BLaER1 treated with 17β-estradiol and CSF1 and Interleukin-3, amounts not matched to agents 10 nM and 100 nM (cell line): Measurements from ENCODE around the gene SNCG.

Experiments
- H3K27ac ChIP-seq, 11 experiments: shearing (Covaris generic); formaldehyde crosslinking; 2 replicates each; pipeline ENCODE4 v1.8.1; 2022
- H3K27me3 ChIP-seq, 11 experiments: shearing (Covaris generic); formaldehyde crosslinking; 2 replicates each; pipeline ENCODE4 v1.8.1; 2022
- H3K36me3 ChIP-seq, 11 experiments: shearing (Covaris generic); formaldehyde crosslinking; 2 replicates each; pipeline ENCODE4 v1.8.1; 2022
- H3K4me1 ChIP-seq, 10 experiments: shearing (Covaris generic); formaldehyde crosslinking; 2 replicates each; pipeline ENCODE4 v1.8.1; 2022
- H3K4me2 ChIP-seq, 11 experiments: shearing (Covaris generic); formaldehyde crosslinking; 2 replicates each; pipeline ENCODE4 v1.8.1; 2022
- H3K4me3 ChIP-seq, 10 experiments: shearing (Covaris generic); formaldehyde crosslinking; 2 replicates each; pipeline ENCODE4 v1.8.1; 2022
- H3K9ac ChIP-seq, 11 experiments: shearing (Covaris generic); formaldehyde crosslinking; 2 replicates each; pipeline ENCODE4 v1.8.1; 2022
- H3K9me3 ChIP-seq, 11 experiments: shearing (Covaris generic); formaldehyde crosslinking; replicated peaks in 1 of 11; 2 replicates each; pipeline ENCODE4 v1.8.1; 2022
- H4K20me1 ChIP-seq, 11 experiments: shearing (Covaris generic); formaldehyde crosslinking; 2 replicates each; pipeline ENCODE4 v1.8.1; 2022
- Cebpa-rat ChIP-seq, 11 experiments: shearing (Covaris generic); IDR thresholded peaks; 2 replicates each; pipeline ENCODE4 v1.8.1; 2022

Gene SNCG

DNA sequence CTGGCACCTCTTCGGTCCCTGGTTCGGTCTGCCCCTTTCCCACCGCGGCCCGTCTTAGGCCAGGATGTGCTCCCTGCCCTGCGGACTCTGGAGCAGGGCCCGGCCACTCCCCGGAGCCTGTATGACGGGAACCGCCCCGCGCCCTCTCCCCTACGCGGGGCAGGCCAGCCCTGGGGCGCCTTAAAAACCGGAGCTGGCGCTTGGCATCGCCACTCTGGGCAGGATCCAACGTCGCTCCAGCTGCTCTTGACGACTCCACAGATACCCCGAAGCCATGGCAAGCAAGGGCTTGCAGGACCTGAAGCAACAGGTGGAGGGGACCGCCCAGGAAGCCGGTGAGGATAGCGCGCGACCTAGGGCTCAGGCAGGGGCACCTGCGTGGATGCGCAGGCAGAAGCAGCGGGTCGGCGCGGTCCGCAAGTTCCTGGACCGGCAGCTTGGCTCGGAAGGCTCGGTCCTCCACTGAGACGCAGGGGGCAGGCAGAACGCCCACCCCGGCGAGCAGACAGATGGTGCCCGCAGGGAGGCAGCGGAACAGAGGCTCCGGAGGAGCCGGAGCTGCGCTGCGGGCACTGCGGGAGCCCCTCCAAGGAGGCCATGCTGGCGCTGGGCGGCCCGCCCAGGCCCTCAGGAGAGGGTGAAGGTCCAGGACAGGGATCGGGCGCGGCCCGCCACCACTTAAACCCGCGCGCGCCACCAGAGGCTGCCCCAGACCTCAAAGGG is 10.0 kb downstream of the SNCG start, which contains the start of gene ADIRF:
Gene ADIRF, plus strand, starts transcription at position 212 of the 723 bp plus-strand sequence. Its CDS starts 63 bp downstream, at position 275.
- H3K4me3 ChIP-seq = no peak within 1 kb of the TSS
- no peak within 1 kb of the TSS for H3K27ac ChIP-seq

DNA sequence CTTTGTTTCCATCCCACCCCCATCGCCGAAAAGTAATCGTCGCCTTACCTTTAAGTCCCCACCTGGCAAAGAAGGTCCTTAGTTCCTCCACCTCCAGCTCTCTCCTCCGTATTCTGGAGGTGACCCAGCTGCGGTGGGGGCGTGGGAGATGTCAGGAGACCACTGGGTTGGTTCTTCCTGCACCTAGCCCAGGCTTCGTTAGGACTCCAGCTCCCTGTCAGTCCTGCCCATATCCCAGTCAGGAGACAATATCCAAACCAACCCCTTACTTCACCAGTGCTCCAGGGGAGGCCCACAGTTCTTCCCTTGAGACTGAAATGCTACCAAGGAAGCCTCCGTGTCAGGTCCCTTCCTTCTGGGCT is 10.6 kb downstream of the SNCG start:
- Histone ChIP-seq H3K4me1 (peaks cover 24 to 72% (median 44%) of the 10 kb centered on the region in 10 experiments), H3K27ac (no peak overlapping the region)

More for the DNA sequence above, 10.0 kb downstream of the SNCG start, which contains the start of gene ADIRF:
- no peaks in the 10 kb centered on the region for H4K20me1 ChIP-seq
- peaks cover 23 to 48% (median 45%) of the 10 kb centered on the region in 11 experiments for H3K27me3 ChIP-seq
- H3K36me3 ChIP-seq = no peaks in the 10 kb centered on the region
- H3K9me3 ChIP-seq = peaks cover 0 to 8% (median 0%) of the 10 kb centered on the region in 11 experiments; a peak in 2 of 22 replicates
- H3K9ac ChIP-seq = no peak within 1 kb of the TSS
- peak within 1 kb of the TSS in 6 of 11 experiments; percentile 3 to 95 (median 73); a peak in 6 of 22 replicates for H3K4me2 ChIP-seq
- H3K4me1 ChIP-seq = peaks cover 29 to 77% (median 49%) of the 10 kb centered on the region in 10 experiments
- no peak for TF ChIP-seq Cebpa-rat (IDR thresholded peaks at IDR 0.05)

DNA sequence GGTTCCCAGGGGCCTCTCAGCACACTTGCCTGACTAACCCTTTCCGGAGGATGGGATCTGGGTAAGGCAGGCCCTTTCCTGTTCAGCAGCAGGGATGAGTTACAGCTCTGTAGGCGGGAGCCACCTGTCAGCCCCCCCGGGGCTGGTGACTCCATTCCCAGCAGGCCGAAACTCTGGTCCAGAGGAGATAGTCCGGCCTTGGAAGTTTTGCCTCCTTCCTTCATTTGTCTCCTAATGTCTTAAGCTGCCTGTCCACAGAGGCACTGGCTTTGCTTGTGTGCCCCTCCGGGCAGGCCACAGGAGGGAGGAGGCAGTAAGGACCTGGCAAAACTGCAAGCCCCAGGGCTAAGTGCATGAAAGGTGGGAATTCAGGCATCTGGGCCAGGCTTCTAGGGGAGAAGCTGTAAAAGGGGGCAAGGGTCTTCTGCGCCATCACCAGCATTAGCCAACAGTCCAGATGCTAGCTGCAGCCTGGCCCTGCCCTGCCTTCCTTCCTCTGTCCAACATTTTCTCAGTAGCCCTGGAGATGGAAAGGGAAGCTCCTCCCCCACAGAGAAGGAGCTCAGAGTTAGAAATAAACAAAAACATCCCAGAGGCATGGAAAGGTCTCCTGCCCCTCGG is 11.1 kb downstream of the SNCG start:
- peak overlapping the region in 6 of 11 experiments; percentile 81 to 95 (median 90); a peak in 10 of 22 replicates for H3K4me2 ChIP-seq
- peaks cover 19 to 68% (median 39%) of the 10 kb centered on the region in 10 experiments for H3K4me1 ChIP-seq
- peaks cover 23 to 48% (median 45%) of the 10 kb centered on the region in 11 experiments for H3K27me3 ChIP-seq
- peaks cover 0 to 8% (median 0%) of the 10 kb centered on the region in 11 experiments; a peak in 2 of 22 replicates for H3K9me3 ChIP-seq
- TF ChIP-seq Cebpa-rat (IDR thresholded peaks at IDR 0.05) = no peak
- H3K36me3 ChIP-seq = no peaks in the 10 kb centered on the region
- no peaks in the 10 kb centered on the region for H4K20me1 ChIP-seq
- H3K27ac ChIP-seq = no peak overlapping the region; a peak in 1 of 22 replicates
- H3K4me3 ChIP-seq = peak overlapping the region in 2 of 10 experiments; percentile 59 to 64; a peak in 2 of 20 replicates
- peak overlapping the region in 1 of 11 experiments; percentile 93; a peak in 2 of 22 replicates for H3K9ac ChIP-seq

More for the DNA sequence above, 10.6 kb downstream of the SNCG start:
- Histone ChIP-seq H3K27me3 (peaks cover 23 to 48% (median 45%) of the 10 kb centered on the region in 11 experiments), H4K20me1 (no peaks in the 10 kb centered on the region), H3K9me3 (peaks cover 0 to 8% (median 0%) of the 10 kb centered on the region in 11 experiments; a peak in 2 of 22 replicates), H3K4me3 (no peak overlapping the region), H3K36me3 (no peaks in the 10 kb centered on the region), H3K4me2 (peak overlapping the region in 3 of 11 experiments; percentile 91 to 95 (median 95); a peak in 6 of 22 replicates), H3K9ac (no peak overlapping the region)
- TF ChIP-seq Cebpa-rat (IDR thresholded peaks at IDR 0.05) = no peak

DNA sequence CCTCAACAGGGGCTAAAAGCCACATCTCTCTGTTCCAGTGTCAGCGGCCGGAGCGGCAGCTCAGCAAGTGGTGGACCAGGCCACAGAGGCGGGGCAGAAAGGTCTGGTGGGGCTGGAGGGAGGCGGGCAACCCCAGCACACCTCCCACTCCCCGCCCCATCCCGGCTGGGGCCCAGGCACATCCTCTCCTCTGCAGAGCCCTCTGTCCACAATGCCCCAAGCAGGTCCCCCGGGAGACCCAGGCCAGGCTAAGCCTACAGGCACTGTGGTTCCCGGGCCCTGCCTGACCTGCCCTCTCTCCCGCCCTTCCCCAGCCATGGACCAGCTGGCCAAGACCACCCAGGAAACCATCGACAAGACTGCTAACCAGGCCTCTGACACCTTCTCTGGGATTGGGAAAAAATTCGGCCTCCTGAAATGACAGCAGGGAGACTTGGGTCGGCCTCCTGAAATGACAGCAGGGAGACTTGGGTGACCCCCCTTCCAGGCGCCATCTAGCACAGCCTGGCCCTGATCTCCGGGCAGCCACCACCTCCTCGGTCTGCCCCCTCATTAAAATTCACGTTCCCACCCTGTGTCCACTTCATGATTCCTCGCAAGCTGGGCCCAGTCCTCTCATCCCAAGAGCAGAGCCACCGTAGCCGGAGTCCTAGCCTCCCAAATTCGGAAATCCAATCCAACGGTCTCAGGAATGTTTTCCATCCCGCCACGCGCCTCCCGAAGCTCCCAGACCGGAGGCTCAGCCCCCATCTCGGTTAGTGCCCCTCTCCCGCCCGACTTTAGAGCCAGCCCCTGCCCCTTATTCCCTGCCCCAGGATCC is 12.0 kb downstream of the SNCG start:
- Histone ChIP-seq H3K36me3 (no peaks in the 10 kb centered on the region), H3K27ac (peak overlapping the region; percentile 51 to 95 (median 71)), H4K20me1 (no peaks in the 10 kb centered on the region), H3K4me1 (peaks cover 17 to 66% (median 37%) of the 10 kb centered on the region in 10 experiments), H3K9ac (peak overlapping the region; percentile 56 to 95 (median 76)), H3K27me3 (peaks cover 23 to 48% (median 45%) of the 10 kb centered on the region in 11 experiments), H3K4me3 (peak overlapping the region; percentile 50 to 70 (median 59)), H3K9me3 (peaks cover 0 to 8% (median 0%) of the 10 kb centered on the region in 11 experiments; a peak in 2 of 22 replicates), H3K4me2 (peak overlapping the region; percentile 72 to 95 (median 86))
- TF ChIP-seq Cebpa-rat (IDR thresholded peaks at IDR 0.05) = no peak

DNA sequence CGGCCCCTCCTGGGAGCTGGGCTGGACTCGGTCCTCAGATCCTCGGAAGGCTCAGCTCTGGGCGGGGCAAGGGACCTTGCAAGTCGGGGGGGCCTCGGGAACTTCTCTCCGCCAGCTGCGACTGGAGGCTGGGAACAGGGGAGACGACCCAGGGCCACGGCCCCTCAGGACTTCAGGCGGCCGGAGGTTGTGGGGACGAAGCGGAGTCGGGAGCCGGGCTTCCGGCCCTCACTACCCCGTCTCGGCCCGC is 12.5 kb downstream of the SNCG start:
- H3K4me3 ChIP-seq = peak overlapping the region; percentile 50 to 70 (median 59)
- H4K20me1 ChIP-seq = no peaks in the 10 kb centered on the region
- peaks cover 0 to 8% (median 0%) of the 10 kb centered on the region in 11 experiments; a peak in 2 of 22 replicates for H3K9me3 ChIP-seq
- no peaks in the 10 kb centered on the region for H3K36me3 ChIP-seq
- H3K27me3 ChIP-seq = peaks cover 23 to 48% (median 45%) of the 10 kb centered on the region in 11 experiments
- H3K4me1 ChIP-seq = peaks cover 17 to 61% (median 36%) of the 10 kb centered on the region in 10 experiments
- TF ChIP-seq Cebpa-rat (IDR thresholded peaks at IDR 0.05) = no peak
- H3K27ac ChIP-seq = peak overlapping the region; percentile 51 to 95 (median 71)
- H3K4me2 ChIP-seq = peak overlapping the region; percentile 72 to 95 (median 86)
- peak overlapping the region; percentile 56 to 95 (median 76) for H3K9ac ChIP-seq

DNA sequence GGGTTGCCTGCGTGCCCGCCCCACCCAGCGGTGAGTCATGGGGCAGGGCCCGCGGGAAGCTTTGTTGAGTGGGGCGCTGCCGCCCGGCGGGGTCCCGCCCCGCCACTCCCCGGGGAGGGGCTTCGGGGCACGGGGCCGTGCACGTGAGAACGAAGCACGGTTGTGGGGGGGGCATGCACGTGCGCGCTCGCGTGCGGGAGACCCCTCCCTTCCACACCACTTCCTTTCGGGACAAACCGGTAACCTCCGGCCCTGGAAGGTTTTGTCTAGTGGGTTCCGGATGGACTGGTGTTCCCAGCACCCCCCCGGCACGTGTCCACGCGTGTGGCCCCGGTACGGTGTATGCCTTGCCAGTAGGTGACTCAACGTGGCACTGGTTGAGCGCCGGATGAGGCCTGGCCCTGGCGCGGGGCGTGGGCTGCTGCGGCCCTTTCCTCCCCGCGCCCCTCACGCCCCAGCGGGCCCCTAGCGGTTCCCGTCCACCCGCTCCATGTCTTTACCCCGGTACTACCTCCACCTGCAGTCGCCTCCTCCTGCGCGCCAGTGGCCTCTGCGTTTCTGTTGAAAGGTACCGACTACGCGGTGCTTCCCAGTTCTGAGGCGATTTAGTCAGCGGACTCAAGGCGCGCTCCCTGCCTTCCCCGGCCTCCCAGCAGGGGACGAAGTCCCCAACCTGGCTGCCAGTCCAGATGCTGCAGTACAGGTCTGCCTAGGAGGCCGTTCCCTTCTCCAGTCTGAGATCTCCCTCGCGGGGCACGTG is 13.0 kb downstream of the SNCG start:
- H3K36me3 ChIP-seq = no peaks in the 10 kb centered on the region
- H3K4me3 ChIP-seq = peak overlapping the region; percentile 50 to 70 (median 59)
- peaks cover 23 to 48% (median 45%) of the 10 kb centered on the region in 11 experiments for H3K27me3 ChIP-seq
- TF ChIP-seq Cebpa-rat (IDR thresholded peaks at IDR 0.05) = no peak
- H3K4me1 ChIP-seq = peaks cover 14 to 56% (median 31%) of the 10 kb centered on the region in 10 experiments
- H3K4me2 ChIP-seq = peak overlapping the region; percentile 72 to 95 (median 86)
- peaks cover 0 to 8% (median 0%) of the 10 kb centered on the region in 11 experiments; a peak in 2 of 22 replicates for H3K9me3 ChIP-seq
- H3K27ac ChIP-seq = peak overlapping the region; percentile 51 to 95 (median 71)
- H3K9ac ChIP-seq = peak overlapping the region; percentile 56 to 95 (median 76); a peak in 21 of 22 replicates
- no peaks in the 10 kb centered on the region for H4K20me1 ChIP-seq

DNA sequence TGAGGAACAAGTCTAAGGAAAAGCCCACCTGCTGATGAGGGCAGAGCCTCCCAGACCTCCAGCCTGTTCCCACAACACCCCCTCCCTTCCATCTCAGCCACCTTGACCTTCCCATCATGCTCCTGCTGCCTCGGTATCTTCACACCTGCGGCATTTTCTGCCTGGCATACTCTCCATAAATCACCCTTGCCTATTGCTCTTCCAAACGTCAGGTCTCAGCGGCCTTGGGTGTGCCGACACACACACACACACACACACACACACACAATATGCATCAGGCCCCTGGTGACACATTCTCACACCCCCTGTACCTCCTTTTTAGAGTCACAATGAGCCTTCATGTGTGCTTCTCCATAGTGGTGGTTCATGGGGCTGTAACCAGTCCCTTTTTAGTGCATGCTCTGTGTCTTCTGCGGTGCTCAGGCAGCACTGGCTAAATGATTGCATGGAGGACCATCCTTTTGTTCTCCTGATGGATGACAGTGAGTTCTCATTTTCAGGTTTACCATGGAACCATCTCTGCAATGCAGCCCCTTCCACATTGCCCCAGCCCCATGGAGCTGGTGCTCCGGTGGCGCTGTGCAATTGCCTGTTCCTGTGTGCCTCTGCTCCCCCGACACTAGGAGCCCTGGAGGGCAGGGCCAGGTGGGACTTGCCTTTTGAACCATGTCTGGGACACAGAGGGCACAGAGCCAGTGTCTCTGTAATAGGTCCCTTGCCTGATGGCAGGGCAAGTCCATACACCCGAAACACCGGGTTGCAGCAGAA is 14.4 kb downstream of the SNCG start:
- no peak overlapping the region for H3K4me2 ChIP-seq
- peaks cover 0 to 8% (median 0%) of the 10 kb centered on the region in 11 experiments; a peak in 2 of 22 replicates for H3K9me3 ChIP-seq
- no peaks in the 10 kb centered on the region for H4K20me1 ChIP-seq
- TF ChIP-seq Cebpa-rat (IDR thresholded peaks at IDR 0.05) = no peak
- no peaks in the 10 kb centered on the region for H3K36me3 ChIP-seq
- H3K9ac ChIP-seq = no peak overlapping the region
- H3K27ac ChIP-seq = no peak overlapping the region
- peaks cover 19 to 42% (median 39%) of the 10 kb centered on the region in 11 experiments for H3K27me3 ChIP-seq
- H3K4me3 ChIP-seq = no peak overlapping the region
- H3K4me1 ChIP-seq = peaks cover 13 to 42% (median 25%) of the 10 kb centered on the region in 10 experiments
